GM12892 (cell line): ENCODE measurements around the gene CRYBG2.

Source experiments
- POLR2A ChIP-seq: IDR thresholded peaks from 2 replicates; pipeline ENCODE4 v1.6.1; 2011; ENCODE audit warnings: low read depth, low read length, control low read depth
- POLR2AphosphoS5 ChIP-seq: IDR thresholded peaks from 2 replicates; pipeline ENCODE4 v1.6.1; 2011; ENCODE audit warnings: low read depth, low read length, control low read depth
- TAF1 ChIP-seq: IDR thresholded peaks from 2 replicates; pipeline ENCODE4 v1.6.1; 2011; ENCODE audit warnings: low read depth, mild to moderate bottlenecking, control low read depth, low read length, borderline replicate concordance

DNA sequence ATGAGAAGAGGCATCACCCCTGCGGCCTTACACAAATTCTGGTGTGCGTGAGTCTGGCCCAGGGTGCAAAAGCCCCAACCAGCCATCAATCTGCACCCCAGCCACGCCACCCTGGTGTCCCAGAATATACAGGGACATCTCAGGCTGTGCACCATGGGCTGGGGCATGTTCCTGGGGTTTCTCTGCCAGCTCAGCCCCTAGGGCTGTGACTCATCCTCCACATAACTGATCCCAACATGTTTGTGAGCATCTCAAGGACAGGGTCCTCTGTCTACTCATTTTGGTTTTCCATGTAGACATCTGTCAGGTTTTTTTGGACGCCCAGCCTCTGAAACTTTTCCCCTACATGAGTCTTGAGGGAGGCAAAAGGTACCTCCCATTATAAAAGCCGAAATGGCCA, 18.1 kb upstream of the CRYBG2 start:
- no peak for TF ChIP-seq POLR2A
- TF ChIP-seq POLR2AphosphoS5, result no peak
- no peak for TF ChIP-seq TAF1
